ENCODE measurements around the gene GSC.

The GSC gene

GRCh38 chr14:94780536-94781399 lies 10.9 kb upstream of the GSC start:
- Histone ChIP-seq H3K9ac (ENCODE audit: low read depth, low read length) (no peak overlapping the region), H3K36me3 (ENCODE audit: insufficient read depth, low read depth, low read length) (no peaks in the 10 kb centered on the region), H3K27ac (ENCODE audit: low read length) (no peak overlapping the region), H3K4me3 (ENCODE audit: low read length) (no peak overlapping the region), H3K27me3 (ENCODE audit: insufficient read depth, low read length) (peaks cover 61% of the 10 kb centered on the region), H3K4me1 (ENCODE audit: insufficient read depth, low read length) (peaks cover 15% of the 10 kb centered on the region), H3K9me3 (ENCODE audit: insufficient read depth, low read depth, low read length) (no peaks in the 10 kb centered on the region)

- Histone ChIP-seq H3K9ac (ENCODE audit: low read depth, low read length) (no peak overlapping the region), H3K9me3 (ENCODE audit: insufficient read depth, low read depth, low read length) (no peaks in the 10 kb centered on the region), H3K4me3 (ENCODE audit: low read length) (no peak overlapping the region), H3K27me3 (ENCODE audit: insufficient read depth, low read length) (peaks cover 71% of the 10 kb centered on the region), H3K27ac (ENCODE audit: low read length) (no peak overlapping the region), H3K4me1 (ENCODE audit: insufficient read depth, low read length) (peaks cover 24% of the 10 kb centered on the region), H3K36me3 (ENCODE audit: insufficient read depth, low read depth, low read length) (no peaks in the 10 kb centered on the region)
Observed at GRCh38 chr14:94779713-94780112, 9.8 kb upstream of the GSC start.

GRCh38 chr14:94775871-94776210 lies 5.9 kb upstream of the GSC start:
- Histone ChIP-seq H3K27me3 (ENCODE audit: insufficient read depth, low read length) (peaks cover 99% of the 10 kb centered on the region), H3K36me3 (ENCODE audit: insufficient read depth, low read depth, low read length) (no peaks in the 10 kb centered on the region), H3K4me3 (ENCODE audit: low read length) (peak overlapping the region; percentile 6; the same call in 1 of the 2 replicates), H3K27ac (ENCODE audit: low read length) (no peak overlapping the region), H3K4me1 (ENCODE audit: insufficient read depth, low read length) (peaks cover 40% of the 10 kb centered on the region), H3K9me3 (ENCODE audit: insufficient read depth, low read depth, low read length) (no peaks in the 10 kb centered on the region), H3K9ac (ENCODE audit: low read depth, low read length) (no peak overlapping the region)

GRCh38 chr14:94775091-94775870 lies 5.4 kb upstream of the GSC start:
- Histone ChIP-seq H3K4me1 (ENCODE audit: insufficient read depth, low read length) (peaks cover 39% of the 10 kb centered on the region), H3K9me3 (ENCODE audit: insufficient read depth, low read depth, low read length) (no peaks in the 10 kb centered on the region), H3K36me3 (ENCODE audit: insufficient read depth, low read depth, low read length) (no peaks in the 10 kb centered on the region), H3K27me3 (ENCODE audit: insufficient read depth, low read length) (peaks cover 100% of the 10 kb centered on the region), H3K4me3 (ENCODE audit: low read length) (peak overlapping the region; percentile 6; the same call in 1 of the 2 replicates), H3K27ac (ENCODE audit: low read length) (no peak overlapping the region), H3K9ac (ENCODE audit: low read depth, low read length) (no peak overlapping the region)

GRCh38 chr14:94774344-94775090 lies 4.6 kb upstream of the GSC start:
- no peak overlapping the region; the same call in 1 of the 2 replicates for H3K4me3 ChIP-seq (ENCODE audit: low read length)
- no peak overlapping the region for H3K9ac ChIP-seq (ENCODE audit: low read depth, low read length)
- H3K27ac ChIP-seq (ENCODE audit: low read length) = no peak overlapping the region
- peaks cover 100% of the 10 kb centered on the region for H3K27me3 ChIP-seq (ENCODE audit: insufficient read depth, low read length)
- H3K4me1 ChIP-seq (ENCODE audit: insufficient read depth, low read length) = peaks cover 39% of the 10 kb centered on the region
- H3K36me3 ChIP-seq (ENCODE audit: insufficient read depth, low read depth, low read length) = no peaks in the 10 kb centered on the region
- no peaks in the 10 kb centered on the region for H3K9me3 ChIP-seq (ENCODE audit: insufficient read depth, low read depth, low read length)

GRCh38 chr14:94773655-94774343 lies 3.9 kb upstream of the GSC start:
- H3K4me3 ChIP-seq (ENCODE audit: low read length) = peak overlapping the region; percentile 39
- no peaks in the 10 kb centered on the region for H3K9me3 ChIP-seq (ENCODE audit: insufficient read depth, low read depth, low read length)
- H3K9ac ChIP-seq (ENCODE audit: low read depth, low read length) = no peak overlapping the region
- peaks cover 39% of the 10 kb centered on the region for H3K4me1 ChIP-seq (ENCODE audit: insufficient read depth, low read length)
- no peak overlapping the region for H3K27ac ChIP-seq (ENCODE audit: low read length)
- no peaks in the 10 kb centered on the region for H3K36me3 ChIP-seq (ENCODE audit: insufficient read depth, low read depth, low read length)
- H3K27me3 ChIP-seq (ENCODE audit: insufficient read depth, low read length) = peaks cover 100% of the 10 kb centered on the region

- peaks cover 100% of the 10 kb centered on the region for H3K27me3 ChIP-seq (ENCODE audit: insufficient read depth, low read length)
- no peaks in the 10 kb centered on the region for H3K9me3 ChIP-seq (ENCODE audit: insufficient read depth, low read depth, low read length)
- H3K36me3 ChIP-seq (ENCODE audit: insufficient read depth, low read depth, low read length) = no peaks in the 10 kb centered on the region
- no peak overlapping the region for H3K27ac ChIP-seq (ENCODE audit: low read length)
- no peak overlapping the region for H3K9ac ChIP-seq (ENCODE audit: low read depth, low read length)
- peak overlapping the region; percentile 39 for H3K4me3 ChIP-seq (ENCODE audit: low read length)
- peaks cover 39% of the 10 kb centered on the region for H3K4me1 ChIP-seq (ENCODE audit: insufficient read depth, low read length)
Observed at GRCh38 chr14:94773061-94773648, 3.2 kb upstream of the GSC start.

GRCh38 chr14:94772548-94772947 lies 2.6 kb upstream of the GSC start:
- peaks cover 100% of the 10 kb centered on the region for H3K27me3 ChIP-seq (ENCODE audit: insufficient read depth, low read length)

GRCh38 chr14:94771906-94772490 lies 2.1 kb upstream of the GSC start:
- Histone ChIP-seq H3K36me3 (ENCODE audit: insufficient read depth, low read depth, low read length) (no peaks in the 10 kb centered on the region), H3K4me1 (ENCODE audit: insufficient read depth, low read length) (peaks cover 39% of the 10 kb centered on the region), H3K27me3 (ENCODE audit: insufficient read depth, low read length) (peaks cover 100% of the 10 kb centered on the region), H3K4me3 (ENCODE audit: low read length) (peak overlapping the region; percentile 63), H3K27ac (ENCODE audit: low read length) (no peak overlapping the region), H3K9ac (ENCODE audit: low read depth, low read length) (no peak overlapping the region), H3K9me3 (ENCODE audit: insufficient read depth, low read depth, low read length) (no peaks in the 10 kb centered on the region)

More at GRCh38 chr14:94772548-94772947, 2.6 kb upstream of the GSC start:
- peaks cover 39% of the 10 kb centered on the region for H3K4me1 ChIP-seq (ENCODE audit: insufficient read depth, low read length)
- H3K36me3 ChIP-seq (ENCODE audit: insufficient read depth, low read depth, low read length) = no peaks in the 10 kb centered on the region
- H3K9me3 ChIP-seq (ENCODE audit: insufficient read depth, low read depth, low read length) = no peaks in the 10 kb centered on the region
- no peak overlapping the region for H3K27ac ChIP-seq (ENCODE audit: low read length)
- no peak overlapping the region for H3K9ac ChIP-seq (ENCODE audit: low read depth, low read length)
- H3K4me3 ChIP-seq (ENCODE audit: low read length) = peak overlapping the region; percentile 39; the same call in 1 of the 2 replicates

- Histone ChIP-seq H3K4me1 (ENCODE audit: insufficient read depth, low read length) (peaks cover 39% of the 10 kb centered on the region), H3K36me3 (ENCODE audit: insufficient read depth, low read depth, low read length) (no peaks in the 10 kb centered on the region), H3K9me3 (ENCODE audit: insufficient read depth, low read depth, low read length) (no peaks in the 10 kb centered on the region), H3K27ac (ENCODE audit: low read length) (no peak overlapping the region), H3K9ac (ENCODE audit: low read depth, low read length) (no peak overlapping the region), H3K27me3 (ENCODE audit: insufficient read depth, low read length) (peaks cover 100% of the 10 kb centered on the region), H3K4me3 (ENCODE audit: low read length) (peak overlapping the region; percentile 63)
Observed at GRCh38 chr14:94771158-94771905, 1.4 kb upstream of the GSC start.

Data from iPS-20b (cell line).